MM.1S (cell line): ENCODE measurements around the gene ADAMTSL1.

Source experiments
- CTCF ChIP-seq: fragments of 300-600 bp; sonication (generic); IDR thresholded peaks from 2 replicates; pipeline ENCODE4 v1.5.1; 2016; ENCODE audit warnings: antibody characterized with exemption, low read length, mixed read lengths
- EZH2 ChIP-seq: fragments of 300-600 bp; sonication (generic); optimal IDR thresholded peaks from 2 replicates; pipeline ENCODE3; 2017; ENCODE audit warnings: low read depth, mild to moderate bottlenecking, antibody characterized with exemption, low read length, mixed read lengths
- EZH2phosphoT487 ChIP-seq: fragments of 300-600 bp; sonication (generic); IDR thresholded peaks from 2 replicates; pipeline ENCODE4 v1.6.1; 2018; ENCODE audit warnings: antibody characterized with exemption, low read length

- TF ChIP-seq CTCF, result no peak
- no peak for TF ChIP-seq EZH2
- TF ChIP-seq EZH2phosphoT487, result no peak
These were observed 311.7 kb downstream of the ADAMTSL1 start for GRCh38 chr9:18785604-18786003.
